A673 (cell line): ENCODE results near the gene SLC9A5. TPM values are rescaled to one million over a fixed set of nuclear protein-coding genes. Genes with fewer than 3 reads are reported as not detected.

Source experiments
- BruUV-seq: library from RNA; stranded (reverse); fragments of 400-500 nt; replicated peaks from 2 replicates; lab custom pipeline; 2021; lab: Mats Ljungman, UMichigan
- CTCF ChIA-PET: fragments of 300-600 bp; sonication (Branson Sonifier 250); formaldehyde crosslinking; loops from one replicate; lab custom pipeline; 2022; ENCODE audit warnings: antibody characterized with exemption; lab: Charles Lee
- POLR2A ChIA-PET: fragments of 300-600 bp; sonication (Branson Sonifier 250); formaldehyde crosslinking; loops from one replicate; lab custom pipeline; 2022; ENCODE audit warnings: antibody characterized with exemption; ENCODE audit not compliant: low non-redundant PET; lab: Charles Lee
- DNase-seq: peaks from one replicate; pipeline ENCODE4 v3.0.0-alpha.2; 2015; ENCODE audit warnings: low spot score
- H3K27ac ChIP-seq: fragments of 200-600 bp; sonication (generic); 2 replicates; pipeline ENCODE4 v1.5.1; 2016; ENCODE audit warnings: mixed run types, low read depth, mild to moderate bottlenecking, mixed read lengths, antibody characterized with exemption, low read length; ENCODE audit not compliant: poor library complexity, severe bottlenecking
- H3K27me3 ChIP-seq: fragments of 200-600 bp; sonication (generic); replicated peaks from 2 replicates; pipeline ENCODE4 v1.6.1; 2017; ENCODE audit warnings: mixed run types, low read depth, mild to moderate bottlenecking, mixed read lengths, antibody characterized with exemption, low read length; ENCODE audit not compliant: insufficient read depth, poor library complexity
- H3K36me3 ChIP-seq: fragments of 200-600 bp; sonication (generic); 2 replicates; pipeline ENCODE4 v1.6.1; 2016; ENCODE audit warnings: mixed run types, mild to moderate bottlenecking, mixed read lengths, antibody characterized with exemption, low read length; ENCODE audit not compliant: insufficient read depth, poor library complexity, severe bottlenecking
- H3K4me1 ChIP-seq: fragments of 200-600 bp; sonication (generic); 2 replicates; pipeline ENCODE4 v1.6.1; 2017; ENCODE audit warnings: mixed run types, mild to moderate bottlenecking, mixed read lengths, antibody characterized with exemption, low read length; ENCODE audit not compliant: insufficient read depth, poor library complexity, severe bottlenecking
- H3K4me3 ChIP-seq: fragments of 200-600 bp; sonication (generic); 2 replicates; pipeline ENCODE4 v1.5.1; 2016; ENCODE audit warnings: low read depth, mixed run types, mild to moderate bottlenecking, mixed read lengths, low read length; ENCODE audit not compliant: poor library complexity, severe bottlenecking
- H3K9me3 ChIP-seq: fragments of 200-600 bp; sonication (generic); 2 replicates; pipeline ENCODE4 v1.6.1; 2016; ENCODE audit warnings: mixed run types, low read depth, mild to moderate bottlenecking, mixed read lengths, antibody characterized with exemption, low read length; ENCODE audit not compliant: poor library complexity, severe bottlenecking
- CTCF ChIP-seq: fragments of 300-800, 200-600 bp; sonication (generic); conservative IDR thresholded peaks from 2 replicates; pipeline ENCODE4 v1.5.1; 2017; ENCODE audit warnings: low read depth, mild to moderate bottlenecking, antibody characterized with exemption, low read length, moderate library complexity, mixed read lengths
- EZH2 ChIP-seq: fragments of 200-600 bp; sonication (generic); IDR thresholded peaks from 2 replicates; pipeline ENCODE4 v1.6.1; 2017; ENCODE audit warnings: borderline replicate concordance, low read depth, mild to moderate bottlenecking, mixed read lengths, antibody characterized with exemption, low read length; ENCODE audit not compliant: poor library complexity, severe bottlenecking
- intact Hi-C: fragments of 100-400 bp; cut with micrococcal nuclease; formaldehyde crosslinking; loops from one replicate; pipeline ENCODE4 v1.10.0; 2022; ENCODE audit not compliant: unreplicated experiment
- total RNA-seq: library from RNA; stranded (reverse); gene quantifications from 2 replicates; pipeline ENCODE4 v1.2.3, GENCODE V29; 2021

SLC9A5 gene
- total RNA-seq, 1 experiment from 2014 or later: 2.4 TPM

GRCh38 chr16:67252609-67253497 is 4.1 kb downstream of the SLC9A5 start:
- Histone ChIP-seq H3K9me3 (no peaks in the 10 kb centered on the region), H3K4me3 (no peak overlapping the region), H3K27me3 (no peaks in the 10 kb centered on the region), H3K36me3 (no peaks in the 10 kb centered on the region), H3K27ac (no peak overlapping the region), H3K4me1 (peaks cover 22% of the 10 kb centered on the region)
- CTCF ChIA-PET: no interaction called here
- POLR2A ChIA-PET: no interaction called here
- BruUV-seq: no TSS peak
- no peak for TF ChIP-seq CTCF
- TF ChIP-seq EZH2: no peak
- no peak for DNase-seq
- intact Hi-C loops: no loop called here

- Histone ChIP-seq H3K4me1 (peaks cover 2% of the 10 kb centered on the region), H3K27ac (no peak overlapping the region), H3K9me3 (no peaks in the 10 kb centered on the region), H3K27me3 (no peaks in the 10 kb centered on the region), H3K36me3 (no peaks in the 10 kb centered on the region), H3K4me3 (no peak overlapping the region)
- intact Hi-C loops: no loop called here
- no peak for DNase-seq
- BruUV-seq: no TSS peak
- TF ChIP-seq EZH2 (no peak), CTCF (no peak)
- ChIA-PET POLR2A (no interaction called here), CTCF (no interaction called here)
Observed at GRCh38 chr16:67254801-67255552, 6.2 kb downstream of the SLC9A5 start.

- intact Hi-C loops: no loop called here
- Histone ChIP-seq H3K36me3 (no peaks in the 10 kb centered on the region), H3K4me1 (no peaks in the 10 kb centered on the region), H3K27ac (no peak overlapping the region), H3K4me3 (no peak overlapping the region), H3K27me3 (no peaks in the 10 kb centered on the region), H3K9me3 (no peaks in the 10 kb centered on the region)
- ChIA-PET CTCF (no interaction called here), POLR2A (no interaction called here)
- BruUV-seq: no TSS peak
- DNase-seq: no peak
- TF ChIP-seq CTCF: no peak
- TF ChIP-seq EZH2: no peak
Observed at GRCh38 chr16:67255553-67256221, 6.9 kb downstream of the SLC9A5 start.
